HFF-Myc (cell line): Measurements from ENCODE around the gene MOV10L1.

ENCODE experiments used
- DNase-seq: peaks from one replicate; pipeline ENCODE4 v3.0.0-alpha.2; 2011; ENCODE audit warnings: low read depth; ENCODE audit errors: extremely low read depth
- H3K4me3 ChIP-seq: replicated peaks from 2 replicates; pipeline ENCODE4 v1.5.1; 2011; ENCODE audit warnings: low read depth, mild to moderate bottlenecking, control low read depth, low read length
- CTCF ChIP-seq: IDR thresholded peaks from 2 replicates; pipeline ENCODE4 v1.5.1; 2012; ENCODE audit warnings: mild to moderate bottlenecking, low read depth, low read length, control low read depth; ENCODE audit errors: missing control alignments

The MOV10L1 gene

GRCh38 chr22:50067244-50067643, 22.6 kb upstream of the MOV10L1 start:
- H3K4me3 ChIP-seq, result no peak overlapping the region
- no peak for DNase-seq
- no peak for TF ChIP-seq CTCF

- no peak overlapping the region for H3K4me3 ChIP-seq
- no peak for TF ChIP-seq CTCF
- DNase-seq, result no peak
Measured at GRCh38 chr22:50068096-50068495, 21.7 kb upstream of the MOV10L1 start.

GRCh38 chr22:50070366-50070765, 19.4 kb upstream of the MOV10L1 start:
- TF ChIP-seq CTCF, result no peak
- H3K4me3 ChIP-seq, result no peak overlapping the region
- no peak for DNase-seq

- TF ChIP-seq CTCF, result no peak
- H3K4me3 ChIP-seq, result no peak overlapping the region
- DNase-seq, result no peak
Measured at GRCh38 chr22:50071432-50072166, 18.2 kb upstream of the MOV10L1 start.

- no peak for DNase-seq
- no peak for TF ChIP-seq CTCF
Measured at GRCh38 chr22:50072167-50072555, 17.6 kb upstream of the MOV10L1 start.

GRCh38 chr22:50072714-50073538, 16.9 kb upstream of the MOV10L1 start:
- no peak for DNase-seq
- no peak for TF ChIP-seq CTCF
- no peak overlapping the region for H3K4me3 ChIP-seq

More at GRCh38 chr22:50072167-50072555, 17.6 kb upstream of the MOV10L1 start:
- no peak overlapping the region for H3K4me3 ChIP-seq
